ENCODE data around the gene CLCN2.

CLCN2 gene

DNA sequence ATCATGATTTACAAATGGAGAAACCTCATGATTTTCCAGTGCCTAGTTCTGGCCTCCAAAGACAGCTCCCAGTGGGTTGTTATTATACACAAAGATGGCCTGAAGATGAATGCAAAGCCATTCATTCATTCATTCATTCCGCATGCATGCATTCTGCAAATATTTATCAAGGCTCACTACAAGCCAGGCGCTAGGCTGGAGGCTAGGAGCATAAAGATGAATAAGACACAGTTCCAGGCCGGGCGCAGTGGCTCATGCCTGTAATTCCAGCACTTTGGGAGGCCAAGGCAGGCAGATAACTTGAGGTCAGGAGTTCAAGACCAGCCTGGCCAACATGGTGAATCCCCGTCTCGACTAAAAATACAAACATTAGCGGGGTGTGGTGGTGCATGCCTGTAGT is 64.8 kb downstream of the CLCN2 start:
- Histone ChIP-seq H3K4me1 (peaks cover 0 to 23% (median 18%) of the 10 kb centered on the region in 4 donors), H3K4me3 (no peak overlapping the region), H3K27me3 (no peaks in the 10 kb centered on the region), H3K27ac (no peak overlapping the region), H3K9me3 (no peaks in the 10 kb centered on the region), H3K36me3 (peaks cover 4 to 15% (median 10%) of the 10 kb centered on the region in 3 donors)
- no peak for DNase-seq
- intact Hi-C loops (cut with DNase I; ENCODE audit: low total_unique reads), result loop anchor here (5.0 kb wide), 1 partner anchor 159 kb away; the partner anchor contains the start of gene EIF2B5
- TF ChIP-seq CTCF (IDR thresholded peaks at IDR 0.05), result no peak
